GM18498 (cell line): ENCODE data around the gene SMAD2.
"Not testable (repeated sequence)": the region's sequence is repeated elsewhere in the genome, so short reads cannot be mapped to it uniquely, and the experiment has no call there.

Experiments
- ATAC-seq: cut with Tn5 transposase; IDR thresholded peaks from one replicate; pipeline ENCODE4 v1.9.1; 2021; ENCODE audit warnings: mild to moderate bottlenecking, moderate library complexity; ENCODE audit not compliant: unreplicated experiment

SMAD2 gene

GRCh38 chr18:47930199-47930930 is at the start of gene SMAD2:
Gene SMAD2 (minus strand): TSS chr18:47930659. CDS start chr18:47896756, 33,903 bp downstream.
- peak; percentile 69 for ATAC-seq

GRCh38 chr18:47979611-47980200 is 49.2 kb upstream of the SMAD2 start:
- ATAC-seq = no peak

GRCh38 chr18:47978603-47979002 is 48.1 kb upstream of the SMAD2 start:
- ATAC-seq = no peak

GRCh38 chr18:47978141-47978540 is 47.7 kb upstream of the SMAD2 start:
- no peak for ATAC-seq

GRCh38 chr18:47975701-47976100 is 45.2 kb upstream of the SMAD2 start:
- no peak for ATAC-seq

GRCh38 chr18:47975105-47975504 is 44.6 kb upstream of the SMAD2 start:
- no peak for ATAC-seq

GRCh38 chr18:47970664-47971531 is 40.4 kb upstream of the SMAD2 start:
- ATAC-seq = peak; percentile 79

- no peak for ATAC-seq
Observed at GRCh38 chr18:47969816-47970215, 39.4 kb upstream of the SMAD2 start.

- ATAC-seq = no peak
Observed at GRCh38 chr18:47968721-47969120, 38.3 kb upstream of the SMAD2 start.

- no peak for ATAC-seq
Observed at GRCh38 chr18:47968006-47968676, 37.7 kb upstream of the SMAD2 start.

GRCh38 chr18:47964053-47964452 is 33.6 kb upstream of the SMAD2 start:
- ATAC-seq = no peak

- not testable (repeated sequence) for ATAC-seq
Observed at GRCh38 chr18:47961003-47961402, 30.5 kb upstream of the SMAD2 start.

GRCh38 chr18:47953471-47953931 is 23.0 kb upstream of the SMAD2 start:
- peak; percentile 92 for ATAC-seq

- ATAC-seq = no peak
Observed at GRCh38 chr18:47950511-47950910, 20.1 kb upstream of the SMAD2 start.

GRCh38 chr18:47949202-47949601 is 18.7 kb upstream of the SMAD2 start:
- ATAC-seq = no peak

- no peak for ATAC-seq
Observed at GRCh38 chr18:47946889-47947288, 16.4 kb upstream of the SMAD2 start.

- no peak for ATAC-seq
Observed at GRCh38 chr18:47944972-47945852, 14.8 kb upstream of the SMAD2 start.

GRCh38 chr18:47936952-47937351 is 6.5 kb upstream of the SMAD2 start:
- no peak for ATAC-seq

- ATAC-seq = no peak
Observed at GRCh38 chr18:47935321-47936055, 5.0 kb upstream of the SMAD2 start.
